Activated CD8-positive, alpha-beta T cell treated with anti-CD3 and anti-CD28 coated beads for 36 hours (primary cell): ENCODE measurements around the gene ARVCF. TPM values are rescaled to one million over a fixed set of nuclear protein-coding genes. Genes with fewer than 3 reads are reported as not detected.

Source experiments
- ATAC-seq: fragments of 200-7000 bp; cut with Tn5 transposase; one replicate; pipeline ENCODE4 v1.10.0; 2021; ENCODE audit warnings: mild to moderate bottlenecking, moderate library complexity
- CTCF ChIA-PET: fragments of 350-600 bp; sonication (Branson Sonifier 250); formaldehyde crosslinking; loops from one replicate; lab custom pipeline; 2021; ENCODE audit warnings: antibody characterized with exemption; lab: Charles Lee
- POLR2A ChIA-PET: fragments of 350-600 bp; sonication (Branson Sonifier 250); formaldehyde crosslinking; loops from one replicate; lab custom pipeline; 2021; ENCODE audit warnings: antibody characterized with exemption; lab: Charles Lee
- DNase-seq: peaks from one replicate; pipeline ENCODE4 v3.0.0-alpha.2; 2020
- H3K27ac Mint-ChIP-seq: one replicate; pipeline ENCODE4 v1.8.0; 2021; ENCODE audit warnings: mild to moderate bottlenecking, mixed read lengths
- H3K27me3 Mint-ChIP-seq: one replicate; pipeline ENCODE4 v1.8.0; 2021; ENCODE audit warnings: mixed read lengths
- H3K36me3 Mint-ChIP-seq: one replicate; pipeline ENCODE4 v1.8.0; 2021; ENCODE audit warnings: low read depth, mixed read lengths
- H3K4me1 Mint-ChIP-seq: one replicate; pipeline ENCODE4 v1.8.0; 2021; ENCODE audit warnings: low read depth, mixed read lengths
- H3K4me3 Mint-ChIP-seq: one replicate; pipeline ENCODE4 v1.8.0; 2021; ENCODE audit warnings: mild to moderate bottlenecking, moderate library complexity, mixed read lengths
- H3K9me3 Mint-ChIP-seq: one replicate; pipeline ENCODE4 v1.8.0; 2021; ENCODE audit warnings: mixed read lengths
- intact Hi-C: fragments of 100-400 bp; cut with micrococcal nuclease; formaldehyde crosslinking; loops from one replicate; pipeline ENCODE4 v1.10.0; 2022
- total RNA-seq, 2 experiments: library from RNA; stranded (reverse); gene quantifications; one replicate each; pipeline ENCODE4 v1.2.3, GENCODE V29; 2021
- TF ChIP-seq, protein P1 (sequence below): fragments of 200-600 bp; IDR thresholded peaks from one replicate; pipeline ENCODE4 v1.8.0; 2022; ENCODE audit warnings: antibody characterized with exemption, mild to moderate bottlenecking

ARVCF gene
- total RNA-seq, 2 experiments from 2014 or later = 1.2 to 1.9 TPM

DNA sequence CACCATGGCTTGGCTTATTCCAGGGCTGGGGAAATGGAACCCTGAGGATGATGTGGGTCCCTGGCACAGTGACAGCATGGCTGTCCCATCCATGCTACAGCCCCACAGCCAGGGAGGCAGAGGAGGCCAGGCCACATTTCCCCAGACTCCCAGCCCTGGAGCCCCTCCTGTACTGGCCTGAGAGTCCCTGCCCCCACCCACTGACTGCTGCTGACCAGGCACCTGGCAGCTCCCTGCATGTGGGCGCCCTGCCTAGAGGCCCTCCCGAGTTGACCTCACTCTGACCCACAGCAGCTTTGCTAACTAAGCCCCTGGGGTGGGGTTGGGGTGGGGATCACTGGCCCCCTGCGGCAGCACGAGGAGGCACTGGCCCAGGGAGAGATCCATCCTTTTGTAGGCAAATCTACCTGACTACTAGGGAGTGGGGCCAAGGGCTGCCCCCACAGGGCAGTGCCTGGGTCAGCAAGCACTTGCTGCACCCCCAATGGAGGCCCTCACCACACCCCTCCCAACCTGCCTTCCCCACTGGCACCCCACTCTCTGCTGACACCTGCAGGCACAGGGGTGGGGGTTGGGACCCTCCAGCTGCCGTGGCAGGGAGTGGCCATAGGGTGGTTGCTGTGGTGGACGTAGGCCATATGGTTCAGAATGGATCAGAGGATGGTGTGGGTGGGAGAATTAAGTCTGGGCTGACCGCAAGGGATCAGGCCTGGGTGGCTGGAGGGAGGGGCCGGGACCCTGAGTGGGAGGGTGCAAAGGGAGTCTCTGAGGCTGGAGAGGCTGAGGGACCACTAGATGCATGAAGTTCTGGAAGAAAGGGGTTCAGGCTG lies 17.4 kb downstream of the ARVCF start:
- TF ChIP-seq, protein P1, sequence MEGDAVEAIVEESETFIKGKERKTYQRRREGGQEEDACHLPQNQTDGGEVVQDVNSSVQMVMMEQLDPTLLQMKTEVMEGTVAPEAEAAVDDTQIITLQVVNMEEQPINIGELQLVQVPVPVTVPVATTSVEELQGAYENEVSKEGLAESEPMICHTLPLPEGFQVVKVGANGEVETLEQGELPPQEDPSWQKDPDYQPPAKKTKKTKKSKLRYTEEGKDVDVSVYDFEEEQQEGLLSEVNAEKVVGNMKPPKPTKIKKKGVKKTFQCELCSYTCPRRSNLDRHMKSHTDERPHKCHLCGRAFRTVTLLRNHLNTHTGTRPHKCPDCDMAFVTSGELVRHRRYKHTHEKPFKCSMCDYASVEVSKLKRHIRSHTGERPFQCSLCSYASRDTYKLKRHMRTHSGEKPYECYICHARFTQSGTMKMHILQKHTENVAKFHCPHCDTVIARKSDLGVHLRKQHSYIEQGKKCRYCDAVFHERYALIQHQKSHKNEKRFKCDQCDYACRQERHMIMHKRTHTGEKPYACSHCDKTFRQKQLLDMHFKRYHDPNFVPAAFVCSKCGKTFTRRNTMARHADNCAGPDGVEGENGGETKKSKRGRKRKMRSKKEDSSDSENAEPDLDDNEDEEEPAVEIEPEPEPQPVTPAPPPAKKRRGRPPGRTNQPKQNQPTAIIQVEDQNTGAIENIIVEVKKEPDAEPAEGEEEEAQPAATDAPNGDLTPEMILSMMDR = no peak
- Mint-ChIP-seq H3K27ac (no peak overlapping the region), H3K4me1 (no peaks in the 10 kb centered on the region), H3K4me3 (no peak overlapping the region), H3K36me3 (no peaks in the 10 kb centered on the region), H3K9me3 (peaks cover 9% of the 10 kb centered on the region), H3K27me3 (no peaks in the 10 kb centered on the region)
- CTCF ChIA-PET = no interaction called here
- DNase-seq (no peak), ATAC-seq (no peak)
- POLR2A ChIA-PET = no interaction called here
- intact Hi-C loops = no loop called here

DNA sequence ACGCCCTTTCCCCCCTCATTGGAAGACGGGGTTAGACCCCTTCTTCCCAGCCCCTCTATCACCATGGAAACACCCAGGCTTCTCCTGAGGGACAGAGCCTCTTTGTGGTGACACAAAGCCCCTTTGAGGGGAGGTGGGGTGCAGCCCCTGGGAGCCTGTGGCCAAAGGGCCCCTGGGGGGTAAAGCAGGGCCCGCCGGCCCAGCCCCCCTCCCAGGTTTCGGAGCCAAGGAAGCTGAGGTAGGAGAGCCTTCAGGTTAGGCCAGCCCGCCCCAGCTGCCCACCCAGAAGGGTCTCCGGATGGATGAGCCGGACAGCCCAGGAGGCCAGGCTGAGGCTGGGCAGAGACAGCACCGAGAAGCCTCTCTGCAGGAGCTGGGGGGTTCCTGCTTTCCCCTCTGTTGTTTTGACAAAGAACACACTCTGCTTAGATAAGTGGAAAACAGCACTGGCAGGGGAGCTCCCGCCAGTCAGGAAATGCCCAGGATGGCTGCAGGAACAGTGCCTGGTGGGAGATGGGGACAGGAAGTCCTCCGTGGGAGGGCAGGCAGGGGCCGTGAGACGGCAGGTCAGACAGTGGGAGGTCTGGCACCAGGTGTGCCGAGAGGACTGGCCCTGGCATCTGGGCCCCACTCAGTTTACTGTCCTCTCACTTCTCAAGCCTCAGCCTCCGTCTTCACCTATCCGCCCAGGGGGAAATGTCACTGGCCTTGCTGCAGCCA lies 18.2 kb downstream of the ARVCF start:
- Mint-ChIP-seq H3K27me3 (no peaks in the 10 kb centered on the region), H3K4me3 (no peak overlapping the region), H3K36me3 (no peaks in the 10 kb centered on the region), H3K4me1 (no peaks in the 10 kb centered on the region), H3K9me3 (peaks cover 3% of the 10 kb centered on the region), H3K27ac (no peak overlapping the region)
- no peak for DNase-seq
- no peak for ATAC-seq
- POLR2A ChIA-PET = no interaction called here
- intact Hi-C loops = no loop called here
- TF ChIP-seq, protein P1 = no peak
- CTCF ChIA-PET = no interaction called here

DNA sequence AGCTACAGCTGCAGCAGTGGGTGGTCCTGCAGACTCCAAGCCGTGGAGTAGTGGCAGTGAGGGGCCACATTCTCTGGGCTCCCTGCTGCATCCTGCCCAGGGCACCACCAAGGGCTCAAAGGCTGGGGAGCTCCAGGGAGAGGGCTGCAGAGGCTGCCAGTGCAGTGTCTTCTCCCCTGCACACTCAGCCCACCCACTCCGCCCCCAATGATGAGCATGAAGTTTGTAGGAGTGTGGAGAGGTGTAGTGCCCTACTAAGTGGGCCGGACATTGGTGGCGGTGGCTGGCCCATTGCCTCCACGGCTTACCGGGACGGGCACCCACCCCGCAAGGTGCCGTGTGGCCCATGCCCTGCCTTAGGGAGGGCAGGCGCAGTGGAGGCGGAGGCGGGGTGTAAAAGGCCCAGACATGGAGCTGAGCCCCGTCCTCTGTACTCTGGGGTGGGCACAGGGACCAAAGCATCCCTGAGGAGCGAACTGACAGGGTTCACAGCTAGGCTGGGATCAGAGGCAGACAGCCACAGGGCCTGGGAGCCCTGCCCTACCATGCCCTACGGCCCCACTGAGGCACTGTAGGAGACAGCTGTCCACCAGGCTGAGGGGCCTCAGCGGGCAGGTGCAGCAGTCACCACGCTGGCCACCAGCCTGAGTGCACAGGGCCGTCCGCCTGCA lies 18.9 kb downstream of the ARVCF start:
- TF ChIP-seq, protein P1 = no peak
- no peaks in the 10 kb centered on the region for H3K4me1 Mint-ChIP-seq
- CTCF ChIA-PET = no interaction called here
- intact Hi-C loops = no loop called here
- H3K9me3 Mint-ChIP-seq = no peaks in the 10 kb centered on the region
- DNase-seq = no peak
- POLR2A ChIA-PET = no interaction called here
- H3K27me3 Mint-ChIP-seq = no peaks in the 10 kb centered on the region
- no peaks in the 10 kb centered on the region for H3K36me3 Mint-ChIP-seq
- ATAC-seq = no peak
- H3K4me3 Mint-ChIP-seq = no peak overlapping the region
- H3K27ac Mint-ChIP-seq = no peak overlapping the region

DNA sequence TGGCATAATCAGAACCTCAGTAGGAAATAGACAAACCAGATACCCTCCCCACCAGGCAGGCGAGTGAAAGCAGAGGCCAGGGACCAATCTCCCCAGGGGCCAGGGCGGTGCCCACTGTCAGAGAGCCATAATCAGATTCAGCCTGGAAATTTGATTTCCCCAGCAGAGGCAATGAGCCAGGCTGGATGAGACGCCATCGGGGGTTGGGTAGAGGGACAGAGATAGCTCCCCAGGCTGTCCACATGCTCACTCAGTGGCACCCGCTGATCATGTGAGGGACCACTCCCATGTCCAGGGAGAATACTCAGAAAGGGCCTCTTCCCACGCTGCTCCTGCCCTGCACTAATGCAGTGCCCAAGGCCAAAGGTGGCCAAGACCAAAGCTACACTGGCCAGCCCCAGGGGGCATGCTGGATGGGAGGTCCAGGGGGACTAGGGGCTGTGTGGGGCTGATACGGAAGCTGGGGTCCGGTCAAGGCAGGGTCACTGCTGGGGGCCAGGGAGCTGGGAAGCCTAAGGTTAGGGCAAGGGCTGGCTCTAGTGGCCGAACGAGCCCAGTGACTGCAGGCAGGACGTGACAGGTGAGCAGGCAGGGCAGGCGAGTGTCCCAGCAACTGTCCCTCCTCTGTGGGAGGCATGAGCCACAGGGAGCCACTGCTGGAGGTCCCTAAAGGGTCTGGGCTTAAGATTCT lies 19.8 kb downstream of the ARVCF start:
- H3K27ac Mint-ChIP-seq = no peak overlapping the region
- TF ChIP-seq, protein P1 = no peak
- no peaks in the 10 kb centered on the region for H3K9me3 Mint-ChIP-seq
- no peaks in the 10 kb centered on the region for H3K4me1 Mint-ChIP-seq
- no peak for DNase-seq
- ChIA-PET CTCF (no interaction called here), POLR2A (no interaction called here)
- ATAC-seq = no peak
- intact Hi-C loops = no loop called here
- no peak overlapping the region for H3K4me3 Mint-ChIP-seq
- H3K36me3 Mint-ChIP-seq = no peaks in the 10 kb centered on the region
- H3K27me3 Mint-ChIP-seq = no peaks in the 10 kb centered on the region
